GM12874 (cell line): ENCODE data around the gene CARS1.

Experiments
- CTCF ChIP-seq: IDR thresholded peaks from 2 replicates; pipeline ENCODE4 v1.5.1; 2011; ENCODE audit warnings: low read depth, mild to moderate bottlenecking, control low read depth, low read length, moderate library complexity; ENCODE audit not compliant: insufficient read depth

The CARS1 gene

GRCh38 chr11:3014057-3014938 is 42.9 kb downstream of the CARS1 start:
- TF ChIP-seq CTCF, result no peak

- TF ChIP-seq CTCF, result no peak
Measured at GRCh38 chr11:3011891-3012885, 45.0 kb downstream of the CARS1 start.

- TF ChIP-seq CTCF, result no peak
Measured at GRCh38 chr11:3010521-3011275, 46.5 kb downstream of the CARS1 start.

GRCh38 chr11:3010004-3010403 is 47.2 kb downstream of the CARS1 start:
- TF ChIP-seq CTCF, result no peak

- no peak for TF ChIP-seq CTCF
Measured at GRCh38 chr11:3009481-3009880, 47.7 kb downstream of the CARS1 start.

GRCh38 chr11:3008746-3009336 is 48.4 kb downstream of the CARS1 start:
- no peak for TF ChIP-seq CTCF
